ENCODE measurements around the gene DNAH11.

The DNAH11 gene

GRCh38 chr7:21939136-21939857 lies 396.5 kb downstream of the DNAH11 start:
- TF ChIP-seq CTCF (IDR thresholded peaks at IDR 0.05; ENCODE audit: low read depth, low read length) = no peak
- no peak for DNase-seq
- Histone ChIP-seq H3K36me3 (no peaks in the 10 kb centered on the region), H3K27me3 (no peaks in the 10 kb centered on the region), H3K4me1 (peaks cover 15% of the 10 kb centered on the region), H3K4me3 (ENCODE audit: low read depth, low read length) (no peak overlapping the region), H3K9me3 (no peaks in the 10 kb centered on the region)

DNA sequence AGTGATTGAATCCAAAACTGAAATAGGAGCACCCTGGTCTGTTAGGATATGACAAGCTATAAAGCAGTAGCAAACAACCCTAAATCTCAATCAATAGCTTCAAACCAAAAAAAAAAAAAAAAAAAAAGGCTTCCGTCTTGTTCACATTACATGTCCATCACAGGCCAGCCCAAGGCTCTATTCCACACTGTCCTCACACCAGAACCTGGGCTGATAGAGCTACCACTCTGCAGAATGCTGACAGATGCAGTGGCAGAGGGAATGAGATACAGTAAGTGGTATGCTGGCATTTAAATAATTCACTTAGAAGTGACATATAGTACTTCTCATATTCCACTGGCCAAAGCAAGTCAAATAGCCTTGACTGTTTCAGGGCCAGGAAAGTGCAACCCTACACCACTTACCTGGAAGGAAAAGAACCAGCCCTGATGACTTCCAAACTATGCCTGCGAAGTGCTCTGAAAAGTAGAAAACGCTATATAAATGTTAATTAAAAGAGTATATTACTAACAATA lies 397.1 kb downstream of the DNAH11 start:
- Histone ChIP-seq H3K9me3 (no peaks in the 10 kb centered on the region), H3K27me3 (no peaks in the 10 kb centered on the region), H3K4me3 (ENCODE audit: low read depth, low read length) (no peak overlapping the region), H3K36me3 (no peaks in the 10 kb centered on the region), H3K4me1 (peaks cover 15% of the 10 kb centered on the region)
- no peak for TF ChIP-seq CTCF (IDR thresholded peaks at IDR 0.05; ENCODE audit: low read depth, low read length)
- no peak for DNase-seq

DNA sequence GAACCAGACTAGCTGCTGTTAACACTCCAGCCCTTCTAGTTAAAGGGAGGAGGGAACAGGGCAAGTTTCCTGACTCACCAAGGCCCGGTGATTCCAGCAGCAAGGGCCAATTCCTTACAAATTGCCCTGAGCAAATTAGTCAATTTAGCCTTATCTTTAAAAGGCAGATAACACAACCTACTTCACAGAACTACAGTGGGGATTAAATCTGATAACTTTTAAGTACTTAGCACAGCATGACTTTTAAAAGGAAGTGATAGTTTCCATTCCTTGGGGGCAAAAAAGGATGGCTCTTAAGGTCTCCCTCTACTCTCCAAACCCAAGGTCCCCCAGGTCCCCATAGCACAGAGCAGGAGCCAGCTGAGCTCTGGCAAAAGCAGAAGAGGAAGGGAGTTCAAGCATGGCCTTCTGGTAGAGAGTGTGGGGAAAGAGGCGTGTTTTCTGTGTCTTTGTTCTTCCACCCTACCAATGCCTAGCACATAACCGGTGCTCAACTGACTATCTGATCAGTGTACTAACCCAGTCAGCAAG lies 398.8 kb downstream of the DNAH11 start:
- Histone ChIP-seq H3K4me3 (ENCODE audit: low read depth, low read length) (no peak overlapping the region), H3K27me3 (no peaks in the 10 kb centered on the region), H3K36me3 (no peaks in the 10 kb centered on the region), H3K9me3 (no peaks in the 10 kb centered on the region), H3K4me1 (peaks cover 15% of the 10 kb centered on the region)
- peak; percentile 68 for DNase-seq
- no peak for TF ChIP-seq CTCF (IDR thresholded peaks at IDR 0.05; ENCODE audit: low read depth, low read length)

DNA sequence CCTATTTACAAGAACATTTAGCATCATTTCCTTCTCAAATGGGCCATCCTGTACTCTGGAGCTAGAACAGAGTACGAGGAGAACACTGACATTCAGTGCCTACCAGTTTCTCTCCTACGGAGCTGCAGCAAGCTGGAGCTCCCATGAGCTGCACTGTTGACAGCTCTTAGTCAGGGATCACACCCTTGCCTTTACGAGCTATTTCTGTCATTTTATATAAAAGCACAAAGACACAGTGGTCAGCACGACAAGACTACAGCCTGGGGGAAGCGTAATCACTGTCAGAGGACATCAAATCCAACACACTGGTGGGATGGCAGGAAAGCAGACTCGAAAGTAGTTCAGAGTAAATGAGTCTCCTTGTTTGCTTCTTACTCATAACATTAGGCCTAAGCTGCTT lies 400.1 kb downstream of the DNAH11 start:
- H3K36me3 ChIP-seq = no peaks in the 10 kb centered on the region
- H3K27me3 ChIP-seq = no peaks in the 10 kb centered on the region
- no peak overlapping the region for H3K4me3 ChIP-seq (ENCODE audit: low read depth, low read length)
- H3K9me3 ChIP-seq = no peaks in the 10 kb centered on the region
- H3K4me1 ChIP-seq = peaks cover 15% of the 10 kb centered on the region
- no peak for DNase-seq
- no peak for TF ChIP-seq CTCF (IDR thresholded peaks at IDR 0.05; ENCODE audit: low read depth, low read length)

- Histone ChIP-seq H3K4me3 (ENCODE audit: low read depth, low read length) (no peak overlapping the region), H3K4me1 (peaks cover 15% of the 10 kb centered on the region), H3K9me3 (no peaks in the 10 kb centered on the region), H3K36me3 (no peaks in the 10 kb centered on the region), H3K27me3 (no peaks in the 10 kb centered on the region)
- no peak for TF ChIP-seq CTCF (IDR thresholded peaks at IDR 0.05; ENCODE audit: low read depth, low read length)
- DNase-seq = no peak
These were observed 400.6 kb downstream of the DNAH11 start for GRCh38 chr7:21943436-21943835.

Data from BE2C (cell line).